NAMALWA (cell line): ENCODE measurements around the gene PPP2R5C.
"Not testable (repeated sequence)": the region's sequence is repeated elsewhere in the genome, so short reads cannot be mapped to it uniquely, and the experiment has no call there.

Source experiments
- DNase-seq: peaks from one replicate; pipeline ENCODE4 v3.0.0-alpha.2; 2015; ENCODE audit warnings: low spot score

PPP2R5C gene

GRCh38 chr14:101966742-101967141 is 205.2 kb downstream of the PPP2R5C start:
- DNase-seq = no peak

DNA sequence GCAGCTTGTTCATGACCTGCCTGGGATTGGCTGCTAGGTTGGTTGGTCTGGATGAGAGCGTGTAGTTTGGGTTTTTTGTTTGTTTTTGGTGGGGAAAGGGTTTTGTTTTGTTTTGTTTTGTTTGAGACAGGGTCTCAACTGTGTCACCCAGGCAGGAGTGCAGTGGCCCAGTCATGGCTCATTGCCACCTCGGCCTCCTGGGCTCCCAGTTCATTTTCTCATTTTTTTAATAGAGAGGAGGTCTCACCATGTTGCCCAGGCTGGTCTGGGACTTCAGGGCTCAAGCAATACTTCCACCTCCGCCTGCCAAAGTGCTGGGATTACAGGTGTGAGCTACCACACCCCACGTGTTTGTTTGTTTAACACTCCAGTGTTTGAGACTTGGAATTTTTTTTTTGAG is 206.7 kb downstream of the PPP2R5C start:
- no peak for DNase-seq

DNA sequence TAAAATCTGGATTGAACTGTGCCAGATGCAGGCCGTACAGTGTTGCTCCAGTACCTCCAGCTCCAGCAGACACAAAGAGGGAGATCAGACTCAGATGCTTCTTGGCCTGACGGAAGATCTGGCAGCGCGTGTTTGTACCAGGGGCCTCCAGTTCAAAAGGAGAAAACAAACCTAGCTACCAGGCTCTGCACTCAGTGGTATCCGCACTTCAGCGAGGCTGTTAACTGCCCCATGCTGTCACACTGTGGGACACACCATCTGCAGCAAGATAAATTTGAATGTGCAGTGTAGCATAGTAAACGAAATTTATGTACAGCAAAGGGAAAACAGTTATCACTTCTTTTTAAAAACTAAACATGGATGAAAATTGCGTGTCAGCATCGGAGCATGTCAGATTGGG is 208.0 kb downstream of the PPP2R5C start:
- peak; percentile 84 for DNase-seq

- DNase-seq = no peak
These were observed 209.4 kb downstream of the PPP2R5C start for GRCh38 chr14:101970830-101971400.

DNA sequence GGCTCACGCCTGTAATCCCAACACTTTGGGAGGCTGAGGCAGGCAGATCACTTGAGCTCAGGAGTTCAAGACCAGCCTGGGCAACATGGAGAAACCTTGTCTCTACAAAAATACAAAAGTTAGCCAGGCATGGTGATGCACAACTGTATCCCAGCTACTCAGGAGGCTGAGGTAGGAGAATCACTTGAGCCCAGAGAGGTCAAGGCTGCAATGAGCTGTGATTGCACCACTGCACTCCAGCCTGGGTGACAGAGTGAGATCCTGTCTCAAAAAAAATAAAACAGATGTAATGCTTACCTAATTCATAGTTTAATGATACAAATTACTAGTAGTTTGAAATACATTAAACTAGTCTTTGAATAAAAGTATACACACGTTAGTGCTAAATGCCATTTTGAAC is 209.9 kb downstream of the PPP2R5C start:
- DNase-seq = not testable (repeated sequence)

- DNase-seq = no peak
These were observed 210.8 kb downstream of the PPP2R5C start for GRCh38 chr14:101972126-101972866.

GRCh38 chr14:101973356-101973755 is 211.8 kb downstream of the PPP2R5C start:
- no peak for DNase-seq

DNA sequence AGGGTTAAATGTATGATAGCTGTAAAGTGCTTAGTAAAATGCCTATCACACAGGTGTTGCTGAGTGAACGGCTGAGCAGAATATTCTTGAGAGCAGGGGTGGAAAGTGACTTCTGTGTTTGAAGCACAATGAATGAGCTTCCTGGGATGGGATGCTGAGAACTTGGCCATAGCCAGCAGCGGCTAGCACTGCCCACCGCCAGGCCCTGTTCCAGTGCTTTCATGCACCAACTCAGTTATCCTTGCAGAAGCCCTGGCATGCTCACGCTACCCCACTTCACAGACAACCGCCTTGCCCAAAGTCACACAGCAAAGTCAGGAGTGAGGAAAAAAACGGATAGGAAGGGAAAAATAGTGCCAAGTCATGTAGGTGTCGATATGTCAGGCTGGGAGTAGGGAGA is 213.7 kb downstream of the PPP2R5C start:
- no peak for DNase-seq
